NCI-H2171 treated with DMSO at 0.1 percent for 48 hours (cell line): ENCODE data around the gene INTS1.
"Not testable (repeated sequence)": the region's sequence is repeated elsewhere in the genome, so short reads cannot be mapped to it uniquely, and the experiment has no call there.

ENCODE experiments used
- DNase-seq: peaks from one replicate; lab custom pipeline; 2025; lab: John Stamatoyannopoulos, UW

INTS1 gene

GRCh38 chr7:1529383-1530116 is 25.4 kb upstream of the INTS1 start:
- no peak for DNase-seq

- no peak for DNase-seq
Observed at GRCh38 chr7:1526271-1526754, 22.1 kb upstream of the INTS1 start.

GRCh38 chr7:1525409-1525808 is 21.2 kb upstream of the INTS1 start:
- no peak for DNase-seq

GRCh38 chr7:1523844-1524243 is 19.7 kb upstream of the INTS1 start:
- DNase-seq, result no peak

GRCh38 chr7:1523208-1523607 is 19.0 kb upstream of the INTS1 start:
- DNase-seq, result no peak

GRCh38 chr7:1521456-1521855 is 17.3 kb upstream of the INTS1 start:
- no peak for DNase-seq

GRCh38 chr7:1520539-1521234 is 16.5 kb upstream of the INTS1 start:
- no peak for DNase-seq

GRCh38 chr7:1519322-1519922 is 15.2 kb upstream of the INTS1 start:
- not testable (repeated sequence) for DNase-seq

- DNase-seq, result peak; percentile 90
Observed at GRCh38 chr7:1516586-1517251, 12.5 kb upstream of the INTS1 start.

GRCh38 chr7:1515509-1515967 is 11.3 kb upstream of the INTS1 start:
- not testable (repeated sequence) for DNase-seq

- DNase-seq, result peak; percentile 26
Observed at GRCh38 chr7:1514995-1515401, 10.8 kb upstream of the INTS1 start.

GRCh38 chr7:1514407-1514806 is 10.2 kb upstream of the INTS1 start:
- DNase-seq, result no peak

- DNase-seq, result no peak
Observed at GRCh38 chr7:1513657-1514095, 9.5 kb upstream of the INTS1 start.

- DNase-seq, result peak; percentile 43
Observed at GRCh38 chr7:1512781-1513656, 8.8 kb upstream of the INTS1 start.

GRCh38 chr7:1511444-1512422 is 7.5 kb upstream of the INTS1 start:
- DNase-seq, result no peak

GRCh38 chr7:1510780-1511154 is 6.6 kb upstream of the INTS1 start:
- no peak for DNase-seq

GRCh38 chr7:1509226-1509625 is 5.0 kb upstream of the INTS1 start:
- DNase-seq, result no peak

GRCh38 chr7:1508277-1508758 is 4.1 kb upstream of the INTS1 start:
- peak; percentile 36 for DNase-seq

- DNase-seq, result peak; percentile 82
Observed at GRCh38 chr7:1505731-1506550, 1.8 kb upstream of the INTS1 start.
